ENCODE results near the gene ADPRHL1.
"Not testable (repeated sequence)": the region's sequence is repeated elsewhere in the genome, so short reads cannot be mapped to it uniquely, and the experiment has no call there.

ADPRHL1 gene

GRCh38 chr13:113378825-113379224 is 74.5 kb downstream of the ADPRHL1 start:
- H3K4me3 Mint-ChIP-seq = no peak overlapping the region
- peaks cover 65 to 80% of the 10 kb centered on the region in 2 donors for H3K27me3 Mint-ChIP-seq
- H3K9me3 Mint-ChIP-seq = no peaks in the 10 kb centered on the region
- H3K36me3 Mint-ChIP-seq (ENCODE audit: insufficient read depth) = peaks cover 6% of the 10 kb centered on the region
- no peak overlapping the region for H3K27ac Mint-ChIP-seq
- ATAC-seq (replicated peaks) (no peak), DNase-seq (no peak)
- H3K4me1 Mint-ChIP-seq (ENCODE audit: low read depth in 2 of 2) = peaks cover 0 to 2% of the 10 kb centered on the region in 2 donors

GRCh38 chr13:113374511-113375175 is 78.6 kb downstream of the ADPRHL1 start:
- ATAC-seq (replicated peaks) = no peak
- Mint-ChIP-seq H3K4me1 (ENCODE audit: low read depth in 2 of 2) (peaks cover 0 to 2% of the 10 kb centered on the region in 2 donors), H3K36me3 (ENCODE audit: insufficient read depth) (peaks cover 2% of the 10 kb centered on the region), H3K9me3 (no peaks in the 10 kb centered on the region), H3K27ac (no peak overlapping the region), H3K27me3 (peaks cover 36 to 56% of the 10 kb centered on the region in 2 donors), H3K4me3 (no peak overlapping the region)
- DNase-seq = no peak

GRCh38 chr13:113373811-113374485 is 79.3 kb downstream of the ADPRHL1 start:
- Mint-ChIP-seq H3K27ac (no peak overlapping the region), H3K36me3 (ENCODE audit: insufficient read depth) (peaks cover under 1% of the 10 kb centered on the region), H3K9me3 (no peaks in the 10 kb centered on the region), H3K4me1 (ENCODE audit: low read depth in 2 of 2) (peaks cover 0 to 2% of the 10 kb centered on the region in 2 donors), H3K27me3 (peaks cover 33 to 51% of the 10 kb centered on the region in 2 donors), H3K4me3 (no peak overlapping the region)
- no peak for DNase-seq
- ATAC-seq (replicated peaks) = no peak

- ATAC-seq (replicated peaks); H3K36me3 Mint-ChIP-seq (ENCODE audit: insufficient read depth); H3K4me1 Mint-ChIP-seq (ENCODE audit: low read depth in 2 of 2); H3K27ac Mint-ChIP-seq; H3K9me3 Mint-ChIP-seq; DNase-seq; H3K4me3 Mint-ChIP-seq: not testable (repeated sequence)
- peaks cover 19 to 45% of the 10 kb centered on the region in 2 donors for H3K27me3 Mint-ChIP-seq
Measured at GRCh38 chr13:113371701-113372100, 81.6 kb downstream of the ADPRHL1 start.

- no peak overlapping the region for H3K4me3 Mint-ChIP-seq
- H3K36me3 Mint-ChIP-seq (ENCODE audit: insufficient read depth) = no peaks in the 10 kb centered on the region
- no peaks in the 10 kb centered on the region for H3K4me1 Mint-ChIP-seq (ENCODE audit: low read depth in 2 of 2)
- H3K27ac Mint-ChIP-seq = no peak overlapping the region
- no peaks in the 10 kb centered on the region for H3K9me3 Mint-ChIP-seq
- peaks cover 13 to 46% of the 10 kb centered on the region in 2 donors for H3K27me3 Mint-ChIP-seq
- DNase-seq (no peak), ATAC-seq (replicated peaks) (no peak)
Measured at GRCh38 chr13:113371061-113371460, 82.2 kb downstream of the ADPRHL1 start.

- H3K36me3 Mint-ChIP-seq (ENCODE audit: insufficient read depth) = no peaks in the 10 kb centered on the region
- no peak overlapping the region for H3K27ac Mint-ChIP-seq
- peaks cover 18 to 50% of the 10 kb centered on the region in 2 donors for H3K27me3 Mint-ChIP-seq
- no peak for ATAC-seq (replicated peaks)
- H3K4me1 Mint-ChIP-seq (ENCODE audit: low read depth in 2 of 2) = peaks cover 0 to 1% of the 10 kb centered on the region in 2 donors
- DNase-seq = no peak
- H3K9me3 Mint-ChIP-seq = no peaks in the 10 kb centered on the region
- no peak overlapping the region for H3K4me3 Mint-ChIP-seq
Measured at GRCh38 chr13:113369881-113370280, 83.4 kb downstream of the ADPRHL1 start.

DNA sequence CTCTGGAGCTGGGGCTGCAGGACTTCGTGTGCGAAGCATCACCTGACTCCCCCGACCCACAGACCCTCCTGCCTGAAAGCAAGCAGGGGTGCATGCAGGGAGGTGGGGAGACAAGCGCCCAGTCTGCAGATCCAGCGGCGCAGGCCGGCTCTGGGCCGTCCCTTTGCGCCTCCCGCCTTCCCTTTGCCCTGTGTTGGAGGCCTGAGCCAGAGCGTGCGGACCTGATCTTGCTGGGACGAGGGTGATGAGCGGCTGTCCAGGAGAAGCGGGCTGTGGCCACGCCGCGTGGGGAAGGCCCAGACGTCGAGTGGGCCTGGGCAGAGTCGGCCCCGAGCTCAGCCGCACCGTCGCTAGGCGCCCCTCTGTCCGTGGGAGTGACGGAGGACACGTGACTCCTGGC is 84.1 kb downstream of the ADPRHL1 start:
- ATAC-seq (replicated peaks) = no peak
- Mint-ChIP-seq H3K4me1 (ENCODE audit: low read depth in 2 of 2) (peaks cover 0 to 1% of the 10 kb centered on the region in 2 donors), H3K9me3 (no peaks in the 10 kb centered on the region), H3K27me3 (peaks cover 11 to 44% of the 10 kb centered on the region in 2 donors), H3K27ac (no peak overlapping the region), H3K4me3 (no peak overlapping the region), H3K36me3 (ENCODE audit: insufficient read depth) (no peaks in the 10 kb centered on the region)
- no peak for DNase-seq

DNA sequence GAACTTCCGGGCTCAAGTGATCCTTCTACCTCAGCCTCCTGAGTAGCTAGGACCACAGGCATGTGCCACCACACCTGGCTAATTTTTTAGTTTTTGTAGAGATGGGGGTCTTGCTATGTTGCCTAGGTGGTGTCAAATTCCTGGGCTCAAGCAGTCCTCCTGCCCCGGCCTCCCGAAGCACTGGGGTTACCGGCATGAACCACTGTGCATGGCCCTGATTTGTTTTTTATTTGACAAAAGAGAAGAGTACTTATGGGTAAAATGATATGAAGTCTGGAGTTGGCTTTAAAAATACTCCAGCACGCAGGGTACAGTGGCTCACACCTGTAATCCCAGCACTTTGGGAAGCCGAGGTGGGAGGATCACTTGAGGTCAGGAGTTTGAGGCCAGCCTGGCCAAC is 84.9 kb downstream of the ADPRHL1 start:
- peaks cover 10 to 35% of the 10 kb centered on the region in 2 donors for H3K27me3 Mint-ChIP-seq
- not testable (repeated sequence) for DNase-seq; H3K36me3 Mint-ChIP-seq (ENCODE audit: insufficient read depth); H3K4me1 Mint-ChIP-seq (ENCODE audit: low read depth in 2 of 2); ATAC-seq (replicated peaks); H3K9me3 Mint-ChIP-seq; H3K4me3 Mint-ChIP-seq
- peak overlapping the region in 1 of 2 donors; percentile 26 for H3K27ac Mint-ChIP-seq

DNA sequence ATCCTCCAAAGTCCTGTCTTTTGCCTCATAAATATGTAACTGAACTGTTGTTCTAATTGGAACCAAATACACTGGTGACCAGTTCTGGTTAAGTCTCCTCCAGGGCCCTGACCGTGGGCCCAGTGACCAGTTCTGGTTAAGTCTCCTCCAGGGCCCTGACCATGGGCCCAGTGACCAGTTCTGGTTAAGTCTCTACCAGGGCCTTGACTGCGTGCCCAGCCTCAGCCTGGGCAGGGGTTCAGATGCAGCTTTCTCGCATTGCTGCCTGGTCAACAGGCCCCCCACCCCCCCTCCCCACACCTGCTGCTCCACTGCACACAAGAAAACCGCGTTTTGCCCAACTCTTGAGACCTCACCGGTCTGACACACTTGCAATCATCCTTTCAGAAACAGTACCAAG is 85.5 kb downstream of the ADPRHL1 start:
- Mint-ChIP-seq H3K4me1 (ENCODE audit: low read depth in 2 of 2) (peaks cover 0 to 1% of the 10 kb centered on the region in 2 donors), H3K27ac (peak overlapping the region in 1 of 2 donors; percentile 26), H3K36me3 (ENCODE audit: insufficient read depth) (no peaks in the 10 kb centered on the region), H3K4me3 (no peak overlapping the region), H3K27me3 (peaks cover 11 to 34% of the 10 kb centered on the region in 2 donors), H3K9me3 (no peaks in the 10 kb centered on the region)
- DNase-seq (no peak), ATAC-seq (replicated peaks) (no peak)

DNA sequence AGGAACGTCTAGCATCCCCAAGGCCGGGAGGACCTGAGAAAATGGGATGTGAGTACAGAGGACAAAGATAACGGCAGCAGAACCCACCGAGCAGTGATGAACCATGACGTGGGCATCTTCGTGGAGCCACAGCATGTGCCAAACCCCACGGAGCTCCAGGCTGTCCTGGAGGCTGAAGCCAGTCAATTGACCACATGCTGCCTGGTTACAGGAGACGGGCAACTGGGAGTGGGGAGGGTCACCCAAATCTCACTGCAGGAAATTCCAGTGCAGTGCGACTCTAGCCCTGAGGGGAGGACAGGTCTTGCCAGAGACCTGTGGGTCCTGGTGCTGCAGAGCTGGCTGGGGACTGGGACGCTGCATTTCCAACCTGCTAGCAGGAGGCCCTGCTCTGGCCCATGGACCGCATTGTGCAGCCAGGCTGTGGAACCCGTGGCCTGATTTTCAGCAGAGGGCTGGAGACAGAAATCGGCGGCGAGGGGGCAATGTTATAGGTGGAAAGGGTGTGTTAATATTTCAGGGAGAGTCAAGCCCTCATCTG is 86.2 kb downstream of the ADPRHL1 start:
- H3K27ac Mint-ChIP-seq = no peak overlapping the region
- H3K4me1 Mint-ChIP-seq (ENCODE audit: low read depth in 2 of 2) = peaks cover 0 to 1% of the 10 kb centered on the region in 2 donors
- no peak for ATAC-seq (replicated peaks)

DNA sequence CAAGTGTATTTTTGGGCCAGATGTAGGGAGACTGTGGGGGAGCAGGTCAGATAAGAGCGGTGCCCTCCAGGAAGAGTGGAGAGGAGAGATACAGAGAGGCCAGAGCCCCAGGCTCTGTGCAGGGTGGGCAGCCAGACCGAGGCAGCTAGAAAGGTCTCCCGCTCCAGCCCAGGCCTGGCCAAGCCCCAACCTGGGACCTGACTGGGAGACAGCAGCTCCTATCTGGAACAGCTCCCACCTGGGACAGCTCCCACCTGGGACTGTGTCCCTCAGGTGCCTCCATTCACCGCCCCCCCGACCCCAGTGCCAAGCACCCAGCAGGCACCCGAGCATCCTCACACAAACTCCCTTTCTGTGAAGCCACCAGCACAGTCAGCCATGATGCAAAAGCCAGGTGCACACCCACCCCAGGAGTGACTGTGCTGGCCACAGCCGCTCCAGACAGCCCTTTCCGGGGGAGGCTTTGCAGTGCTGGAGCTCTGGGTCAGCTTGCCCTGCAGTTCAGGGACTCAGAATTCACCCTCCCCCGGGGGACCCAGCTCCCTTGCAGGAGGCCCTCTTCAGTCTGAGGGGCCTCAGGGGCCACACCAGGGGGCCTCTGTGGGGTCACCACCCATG is 87.2 kb downstream of the ADPRHL1 start:
- Mint-ChIP-seq H3K27ac (no peak overlapping the region), H3K9me3 (no peaks in the 10 kb centered on the region), H3K4me3 (peak overlapping the region in 1 of 2 donors; percentile 61), H3K4me1 (ENCODE audit: low read depth in 2 of 2) (peaks cover 0 to 1% of the 10 kb centered on the region in 2 donors), H3K27me3 (peaks cover 22 to 41% of the 10 kb centered on the region in 2 donors), H3K36me3 (ENCODE audit: insufficient read depth) (no peaks in the 10 kb centered on the region)
- ATAC-seq (replicated peaks) = no peak
- DNase-seq = no peak

More for the DNA sequence above, 86.2 kb downstream of the ADPRHL1 start:
- DNase-seq = no peak
- peaks cover 18 to 41% of the 10 kb centered on the region in 2 donors for H3K27me3 Mint-ChIP-seq
- no peak overlapping the region for H3K4me3 Mint-ChIP-seq
- no peaks in the 10 kb centered on the region for H3K9me3 Mint-ChIP-seq
- no peaks in the 10 kb centered on the region for H3K36me3 Mint-ChIP-seq (ENCODE audit: insufficient read depth)

DNA sequence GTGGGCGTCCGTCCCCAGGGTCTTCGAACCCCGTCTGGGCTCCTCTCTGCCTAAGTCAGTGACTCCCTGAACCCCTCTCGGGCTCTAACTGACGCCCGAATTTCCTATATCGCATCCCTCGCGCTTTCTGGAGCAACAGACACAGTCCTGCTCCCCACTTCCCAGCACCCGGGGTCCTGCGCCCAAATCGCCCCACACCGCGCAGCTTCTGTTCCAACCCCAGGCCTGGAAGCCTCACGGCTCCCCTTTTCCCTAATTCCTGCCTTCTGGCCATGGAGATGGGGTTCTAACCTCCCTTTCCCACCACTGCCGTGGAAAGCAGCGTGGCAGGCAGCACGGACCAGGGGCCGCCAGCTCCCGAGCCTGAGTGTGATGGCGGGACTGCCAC is 87.7 kb downstream of the ADPRHL1 start:
- Mint-ChIP-seq H3K27me3 (peaks cover 23 to 44% of the 10 kb centered on the region in 2 donors), H3K4me1 (ENCODE audit: low read depth in 2 of 2) (peaks cover 0 to 1% of the 10 kb centered on the region in 2 donors), H3K9me3 (no peaks in the 10 kb centered on the region), H3K27ac (no peak overlapping the region), H3K4me3 (peak overlapping the region; percentile 33 to 61), H3K36me3 (ENCODE audit: insufficient read depth) (no peaks in the 10 kb centered on the region)
- DNase-seq = no peak
- no peak for ATAC-seq (replicated peaks)

- DNase-seq = no peak
- peak overlapping the region; percentile 33 to 61 for H3K4me3 Mint-ChIP-seq
- peaks cover 0 to 1% of the 10 kb centered on the region in 2 donors for H3K4me1 Mint-ChIP-seq (ENCODE audit: low read depth in 2 of 2)
- ATAC-seq (replicated peaks) = no peak
- H3K27ac Mint-ChIP-seq = no peak overlapping the region
- H3K9me3 Mint-ChIP-seq = no peaks in the 10 kb centered on the region
- no peaks in the 10 kb centered on the region for H3K36me3 Mint-ChIP-seq (ENCODE audit: insufficient read depth)
- peaks cover 23 to 49% of the 10 kb centered on the region in 2 donors for H3K27me3 Mint-ChIP-seq
Measured at GRCh38 chr13:113364901-113365582, 88.2 kb downstream of the ADPRHL1 start.

All from effector memory CD8-positive, alpha-beta T cell (primary cell).